Measurements from ENCODE around the gene IDS.
"Not testable (repeated sequence)": the region's sequence is repeated elsewhere in the genome, so short reads cannot be mapped to it uniquely, and the experiment has no call there.

The IDS gene

GRCh38 chrX:149522916-149523315, 17.8 kb upstream of the IDS start:
- Histone ChIP-seq H3K9ac (ENCODE audit: low read length) (no peak overlapping the region), H3K9me3 (ENCODE audit: control insufficient read depth, low read length) (no peaks in the 10 kb centered on the region), H3K4me1 (ENCODE audit: control insufficient read depth, insufficient read depth, low read length) (peaks cover 13% of the 10 kb centered on the region), H3K4me3 (ENCODE audit: low read length) (no peak overlapping the region), H3K36me3 (ENCODE audit: control insufficient read depth, insufficient read depth, low read length) (no peaks in the 10 kb centered on the region), H3K27me3 (ENCODE audit: control insufficient read depth, insufficient read depth, low read length) (no peaks in the 10 kb centered on the region)

GRCh38 chrX:149521438-149521837, 16.3 kb upstream of the IDS start:
- H3K9me3 ChIP-seq (ENCODE audit: control insufficient read depth, low read length), result no peaks in the 10 kb centered on the region
- no peak overlapping the region for H3K9ac ChIP-seq (ENCODE audit: low read length)
- H3K4me3 ChIP-seq (ENCODE audit: low read length), result no peak overlapping the region
- H3K4me1 ChIP-seq (ENCODE audit: control insufficient read depth, insufficient read depth, low read length), result peaks cover 13% of the 10 kb centered on the region
- no peaks in the 10 kb centered on the region for H3K36me3 ChIP-seq (ENCODE audit: control insufficient read depth, insufficient read depth, low read length)
- H3K27me3 ChIP-seq (ENCODE audit: control insufficient read depth, insufficient read depth, low read length), result no peaks in the 10 kb centered on the region

GRCh38 chrX:149520636-149521277, 15.7 kb upstream of the IDS start:
- H3K36me3 ChIP-seq (ENCODE audit: control insufficient read depth, insufficient read depth, low read length); H3K4me3 ChIP-seq (ENCODE audit: low read length); H3K27me3 ChIP-seq (ENCODE audit: control insufficient read depth, insufficient read depth, low read length); H3K9me3 ChIP-seq (ENCODE audit: control insufficient read depth, low read length); H3K9ac ChIP-seq (ENCODE audit: low read length): not testable (repeated sequence)
- peaks cover 13% of the 10 kb centered on the region for H3K4me1 ChIP-seq (ENCODE audit: control insufficient read depth, insufficient read depth, low read length)

GRCh38 chrX:149518236-149518635, 13.1 kb upstream of the IDS start:
- H3K4me1 ChIP-seq (ENCODE audit: control insufficient read depth, insufficient read depth, low read length), result peaks cover 12% of the 10 kb centered on the region
- H3K9ac ChIP-seq (ENCODE audit: low read length), result no peak overlapping the region
- H3K27me3 ChIP-seq (ENCODE audit: control insufficient read depth, insufficient read depth, low read length), result no peaks in the 10 kb centered on the region
- no peak overlapping the region for H3K4me3 ChIP-seq (ENCODE audit: low read length)
- H3K36me3 ChIP-seq (ENCODE audit: control insufficient read depth, insufficient read depth, low read length), result no peaks in the 10 kb centered on the region
- no peaks in the 10 kb centered on the region for H3K9me3 ChIP-seq (ENCODE audit: control insufficient read depth, low read length)

GRCh38 chrX:149517308-149517707, 12.2 kb upstream of the IDS start:
- no peaks in the 10 kb centered on the region for H3K27me3 ChIP-seq (ENCODE audit: control insufficient read depth, insufficient read depth, low read length)
- no peaks in the 10 kb centered on the region for H3K36me3 ChIP-seq (ENCODE audit: control insufficient read depth, insufficient read depth, low read length)
- H3K4me3 ChIP-seq (ENCODE audit: low read length), result no peak overlapping the region
- no peak overlapping the region for H3K9ac ChIP-seq (ENCODE audit: low read length)
- no peaks in the 10 kb centered on the region for H3K9me3 ChIP-seq (ENCODE audit: control insufficient read depth, low read length)
- peaks cover 3% of the 10 kb centered on the region for H3K4me1 ChIP-seq (ENCODE audit: control insufficient read depth, insufficient read depth, low read length)

DNA sequence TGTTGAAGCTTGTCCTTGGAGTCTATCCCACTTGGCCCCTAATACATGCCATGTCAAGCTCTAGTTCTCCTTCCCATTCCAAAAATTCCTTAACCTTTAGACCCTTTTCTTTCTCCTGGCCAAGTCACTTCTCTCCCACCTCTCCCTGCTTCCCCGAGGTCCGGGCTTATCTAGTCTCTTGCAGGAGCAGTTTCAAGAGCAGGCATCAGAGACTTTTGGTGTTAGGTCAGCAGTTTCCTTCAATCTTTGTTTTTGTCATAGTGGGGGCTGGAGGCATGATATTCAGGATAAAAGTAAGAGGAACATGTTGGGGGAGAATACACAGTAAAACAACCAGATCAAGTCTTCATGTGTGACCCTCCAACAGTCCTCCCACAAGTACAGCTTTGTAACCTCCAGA, 11.5 kb upstream of the IDS start:
- no peak overlapping the region for H3K9ac ChIP-seq (ENCODE audit: low read length)
- no peaks in the 10 kb centered on the region for H3K4me1 ChIP-seq (ENCODE audit: control insufficient read depth, insufficient read depth, low read length)
- no peaks in the 10 kb centered on the region for H3K36me3 ChIP-seq (ENCODE audit: control insufficient read depth, insufficient read depth, low read length)
- H3K9me3 ChIP-seq (ENCODE audit: control insufficient read depth, low read length), result no peaks in the 10 kb centered on the region
- H3K27me3 ChIP-seq (ENCODE audit: control insufficient read depth, insufficient read depth, low read length), result no peaks in the 10 kb centered on the region
- no peak overlapping the region for H3K4me3 ChIP-seq (ENCODE audit: low read length)

GRCh38 chrX:149515954-149516602, 11.0 kb upstream of the IDS start:
- H3K4me1 ChIP-seq (ENCODE audit: control insufficient read depth, insufficient read depth, low read length), result no peaks in the 10 kb centered on the region
- no peaks in the 10 kb centered on the region for H3K36me3 ChIP-seq (ENCODE audit: control insufficient read depth, insufficient read depth, low read length)
- H3K4me3 ChIP-seq (ENCODE audit: low read length), result no peak overlapping the region
- no peaks in the 10 kb centered on the region for H3K27me3 ChIP-seq (ENCODE audit: control insufficient read depth, insufficient read depth, low read length)
- H3K9me3 ChIP-seq (ENCODE audit: control insufficient read depth, low read length), result no peaks in the 10 kb centered on the region
- H3K9ac ChIP-seq (ENCODE audit: low read length), result no peak overlapping the region

GRCh38 chrX:149513825-149514428, 8.8 kb upstream of the IDS start:
- Histone ChIP-seq H3K27me3 (ENCODE audit: control insufficient read depth, insufficient read depth, low read length) (peaks cover 10% of the 10 kb centered on the region), H3K4me3 (ENCODE audit: low read length) (no peak overlapping the region), H3K9me3 (ENCODE audit: control insufficient read depth, low read length) (no peaks in the 10 kb centered on the region), H3K9ac (ENCODE audit: low read length) (no peak overlapping the region), H3K36me3 (ENCODE audit: control insufficient read depth, insufficient read depth, low read length) (no peaks in the 10 kb centered on the region), H3K4me1 (ENCODE audit: control insufficient read depth, insufficient read depth, low read length) (no peaks in the 10 kb centered on the region)

DNA sequence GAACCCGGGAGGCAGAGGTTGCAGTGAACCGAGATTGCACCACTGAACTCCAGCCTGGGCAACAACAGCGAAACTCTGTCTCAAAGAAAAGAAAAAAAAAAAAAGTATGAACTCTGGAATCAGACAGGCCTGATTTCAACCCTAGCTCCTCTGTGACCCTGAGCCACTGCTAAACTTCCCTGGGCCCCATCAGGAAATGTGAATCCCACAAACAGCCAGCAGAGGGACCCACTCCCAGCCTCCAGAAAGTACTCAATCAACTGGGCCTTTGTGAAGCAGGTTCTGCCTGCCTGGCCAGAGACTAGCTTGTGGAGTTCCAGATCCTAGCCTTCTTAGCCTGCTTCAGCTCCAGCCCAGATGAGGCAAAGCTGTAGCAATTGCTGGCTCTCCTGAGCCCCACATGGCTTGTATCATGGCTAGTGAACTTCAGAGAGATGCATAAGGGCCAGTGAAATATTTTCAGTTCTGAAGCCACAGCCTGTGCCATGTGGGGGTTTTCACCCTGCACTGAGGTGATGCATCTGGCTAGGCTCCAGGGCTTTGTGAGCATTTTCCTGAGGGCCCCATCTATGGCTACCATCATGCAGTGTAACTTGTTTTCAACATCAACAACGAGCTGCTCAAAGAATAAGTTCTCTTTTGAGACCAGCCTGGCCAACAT, 7.2 kb upstream of the IDS start:
- Histone ChIP-seq H3K4me3 (ENCODE audit: low read length) (no peak overlapping the region), H3K4me1 (ENCODE audit: control insufficient read depth, insufficient read depth, low read length) (no peaks in the 10 kb centered on the region), H3K9me3 (ENCODE audit: control insufficient read depth, low read length) (no peaks in the 10 kb centered on the region), H3K36me3 (ENCODE audit: control insufficient read depth, insufficient read depth, low read length) (no peaks in the 10 kb centered on the region), H3K9ac (ENCODE audit: low read length) (no peak overlapping the region), H3K27me3 (ENCODE audit: control insufficient read depth, insufficient read depth, low read length) (peaks cover 12% of the 10 kb centered on the region)

DNA sequence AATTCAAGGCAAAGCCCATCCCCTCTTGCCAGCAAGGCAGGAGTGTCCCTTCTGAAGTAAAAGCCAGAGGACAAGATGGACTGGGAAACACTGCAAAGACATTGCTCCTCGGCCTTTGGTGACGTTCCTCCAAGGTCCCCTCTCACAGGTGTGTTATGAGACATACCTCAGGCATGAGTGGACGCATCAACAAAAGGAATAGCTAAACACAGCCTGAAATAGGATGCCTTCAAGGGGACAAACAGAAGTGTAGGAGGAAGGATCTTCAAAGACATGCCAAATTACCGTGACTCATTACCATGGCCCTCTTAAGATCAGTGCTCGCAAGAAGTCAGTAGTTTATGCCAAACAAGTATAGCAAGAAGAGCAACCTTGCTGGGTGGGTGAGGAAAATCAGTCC, 6.0 kb upstream of the IDS start:
- Histone ChIP-seq H3K4me1 (ENCODE audit: control insufficient read depth, insufficient read depth, low read length) (no peaks in the 10 kb centered on the region), H3K4me3 (ENCODE audit: low read length) (no peak overlapping the region), H3K9me3 (ENCODE audit: control insufficient read depth, low read length) (no peaks in the 10 kb centered on the region), H3K9ac (ENCODE audit: low read length) (no peak overlapping the region), H3K27me3 (ENCODE audit: control insufficient read depth, insufficient read depth, low read length) (peaks cover 12% of the 10 kb centered on the region), H3K36me3 (ENCODE audit: control insufficient read depth, insufficient read depth, low read length) (no peaks in the 10 kb centered on the region)

DNA sequence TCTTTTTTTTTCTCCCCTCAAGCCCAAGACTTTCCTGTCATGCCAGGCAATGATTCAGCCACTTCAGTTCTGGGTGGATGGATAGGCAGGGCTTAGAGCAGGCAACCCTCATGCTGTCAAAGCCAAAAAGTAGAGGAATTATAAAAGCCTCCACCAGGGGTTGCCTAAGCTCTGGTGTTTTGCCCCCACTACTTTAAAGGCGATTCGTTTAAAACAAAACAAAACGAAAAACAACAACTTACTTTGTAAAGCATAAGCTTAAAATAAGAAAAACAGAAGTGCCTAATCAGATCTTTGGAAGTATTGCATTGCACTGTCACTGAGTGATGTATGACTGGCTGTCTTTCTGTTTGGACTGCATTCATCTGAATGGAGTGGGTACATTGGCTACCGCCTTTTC, 5.3 kb upstream of the IDS start:
- H3K9me3 ChIP-seq (ENCODE audit: control insufficient read depth, low read length), result no peaks in the 10 kb centered on the region

GRCh38 chrX:149508467-149508866, 3.4 kb upstream of the IDS start:
- Histone ChIP-seq H3K4me3 (ENCODE audit: low read length) (no peak overlapping the region), H3K9me3 (ENCODE audit: control insufficient read depth, low read length) (no peaks in the 10 kb centered on the region), H3K36me3 (ENCODE audit: control insufficient read depth, insufficient read depth, low read length) (no peaks in the 10 kb centered on the region), H3K4me1 (ENCODE audit: control insufficient read depth, insufficient read depth, low read length) (peaks cover 11% of the 10 kb centered on the region), H3K9ac (ENCODE audit: low read length) (no peak overlapping the region), H3K27me3 (ENCODE audit: control insufficient read depth, insufficient read depth, low read length) (peaks cover 12% of the 10 kb centered on the region)

More for the DNA sequence above, 5.3 kb upstream of the IDS start:
- Histone ChIP-seq H3K27me3 (ENCODE audit: control insufficient read depth, insufficient read depth, low read length) (peaks cover 12% of the 10 kb centered on the region), H3K4me3 (ENCODE audit: low read length) (no peak overlapping the region), H3K4me1 (ENCODE audit: control insufficient read depth, insufficient read depth, low read length) (peaks cover 3% of the 10 kb centered on the region), H3K36me3 (ENCODE audit: control insufficient read depth, insufficient read depth, low read length) (no peaks in the 10 kb centered on the region), H3K9ac (ENCODE audit: low read length) (no peak overlapping the region)
